Stimulated activated CD4-positive, alpha-beta T cell treated with anti-CD3 and anti-CD28 coated beads, Interleukin-12 subunit alpha, Interleukin-12 subunit beta, amount 100 ng/mL, for 48 hours (primary cell): ENCODE measurements around the gene TCF12.
"Not testable (repeated sequence)": the region's sequence is repeated elsewhere in the genome, so short reads cannot be mapped to it uniquely, and the experiment has no call there.

Experiments used
- DNase-seq, 3 donors: peaks; one replicate each; pipeline ENCODE4 v3.0.0-alpha.2; 2020; ENCODE audit warnings: low read depth in 2 of 3, low spot score in 1 of 3

TCF12 gene

GRCh38 chr15:57133127-57133968 is 214.9 kb downstream of the TCF12 start:
- DNase-seq: no peak

- no peak for DNase-seq
These were observed 215.7 kb downstream of the TCF12 start for GRCh38 chr15:57134071-57134605.

DNA sequence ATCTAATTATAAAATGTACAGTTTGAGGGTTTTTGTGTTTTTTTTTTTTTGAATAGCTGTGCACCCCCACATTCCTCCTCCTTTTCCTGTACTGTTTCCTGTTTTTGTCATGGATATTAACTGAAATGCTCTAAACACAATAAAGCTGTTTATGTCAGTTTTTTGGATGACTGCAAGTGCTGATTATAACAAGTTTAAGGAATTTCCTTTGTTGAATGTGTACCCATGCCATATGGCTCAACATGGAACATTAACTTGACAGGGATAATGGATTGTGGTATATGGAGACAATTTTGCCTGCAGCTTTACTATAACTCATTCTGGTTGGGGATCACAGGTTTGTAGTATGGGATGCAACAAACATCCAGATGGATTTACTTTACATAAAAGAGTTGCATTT is 216.4 kb downstream of the TCF12 start:
- no peak for DNase-seq

DNA sequence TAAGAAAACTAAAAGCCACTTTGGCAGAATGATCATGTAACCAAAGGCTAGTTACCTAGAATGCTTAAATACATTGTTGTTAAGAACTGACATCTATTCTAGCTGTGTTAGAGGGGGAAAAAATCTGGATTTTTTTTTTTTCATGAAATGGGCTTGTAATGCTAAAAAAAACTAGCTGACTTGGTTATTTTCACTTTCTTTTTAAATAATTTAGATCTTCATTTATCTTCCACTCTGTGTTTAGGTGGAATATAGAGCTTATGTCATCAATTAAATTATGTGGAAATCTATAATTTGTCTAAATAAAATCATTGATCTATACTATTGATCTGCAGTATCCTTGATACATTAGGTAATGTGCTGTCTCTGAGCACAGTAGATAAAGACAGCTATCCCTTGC is 217.4 kb downstream of the TCF12 start:
- no peak for DNase-seq

DNA sequence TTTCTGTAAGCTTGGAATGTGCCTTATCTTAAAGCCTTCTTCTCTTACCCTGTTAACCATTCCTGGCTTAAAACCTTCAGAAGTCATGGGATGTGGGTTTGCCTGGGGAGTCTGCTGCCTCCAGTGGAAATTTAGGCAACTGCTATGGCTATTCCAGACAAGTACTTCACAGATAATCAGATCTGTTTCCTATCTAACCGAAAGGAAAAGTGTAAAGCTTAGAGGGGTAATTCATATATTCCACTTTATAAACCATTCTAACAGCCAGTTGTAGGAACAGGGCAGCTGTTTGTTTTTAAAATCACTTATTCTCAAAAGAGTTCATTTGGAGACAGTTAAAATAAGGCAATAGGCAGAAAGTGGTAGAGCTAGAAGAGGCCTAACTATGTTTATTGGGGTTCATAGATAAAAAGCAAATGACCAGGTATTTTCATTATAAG is 219.9 kb downstream of the TCF12 start:
- DNase-seq: no peak

DNA sequence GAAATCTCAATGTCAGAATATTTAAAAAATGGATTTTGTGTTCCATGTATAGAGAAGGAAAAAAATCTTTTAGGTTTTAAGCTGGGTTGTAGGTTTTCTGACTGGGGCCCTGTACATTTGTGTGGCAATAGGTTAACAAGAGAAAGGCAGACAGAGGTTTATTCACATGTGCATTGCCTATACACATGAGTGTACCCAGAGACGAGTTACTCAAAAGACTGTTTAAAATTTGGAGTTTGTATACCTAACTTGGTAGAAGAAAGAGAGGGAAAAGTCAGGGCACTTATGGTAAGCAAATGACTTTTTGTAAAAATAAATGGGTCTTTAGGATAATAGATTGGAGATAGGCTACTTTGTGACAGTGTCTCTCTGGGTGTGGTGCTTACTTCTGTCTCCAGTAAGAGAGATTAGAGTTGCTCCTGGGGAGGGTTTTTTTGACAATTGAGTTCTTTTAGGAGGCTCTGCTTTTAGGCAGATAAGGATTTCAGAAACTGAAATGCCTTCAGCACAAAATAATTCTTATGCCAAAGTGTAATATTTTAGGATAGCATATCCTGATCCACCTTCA is 225.2 kb downstream of the TCF12 start:
- DNase-seq: no peak

DNA sequence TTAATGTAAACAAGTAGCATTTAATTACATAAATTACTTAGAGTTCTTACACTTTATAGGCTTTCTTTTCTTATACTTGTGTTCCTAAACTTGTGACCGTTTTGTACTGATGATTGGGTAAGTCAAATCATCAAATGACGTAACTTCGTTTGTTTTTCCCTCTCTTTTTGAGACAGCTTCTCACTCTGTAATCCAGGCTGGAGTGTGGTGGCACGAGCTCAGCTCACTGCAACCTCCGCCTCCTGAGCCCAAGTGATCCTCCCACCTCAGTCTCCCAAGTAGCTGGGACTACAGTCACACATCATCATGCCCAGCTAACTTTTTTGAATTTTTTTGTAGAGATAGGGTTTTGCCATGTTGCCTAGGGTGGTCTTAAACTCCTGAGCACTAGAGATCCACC is 226.0 kb downstream of the TCF12 start:
- no peak for DNase-seq

GRCh38 chr15:57146506-57147201 is 228.2 kb downstream of the TCF12 start:
- peak in 1 of 3 donors; percentile 27 for DNase-seq

GRCh38 chr15:57147621-57148020 is 229.2 kb downstream of the TCF12 start:
- no peak for DNase-seq

- DNase-seq: no peak
These were observed 229.8 kb downstream of the TCF12 start for GRCh38 chr15:57148262-57148661.

DNA sequence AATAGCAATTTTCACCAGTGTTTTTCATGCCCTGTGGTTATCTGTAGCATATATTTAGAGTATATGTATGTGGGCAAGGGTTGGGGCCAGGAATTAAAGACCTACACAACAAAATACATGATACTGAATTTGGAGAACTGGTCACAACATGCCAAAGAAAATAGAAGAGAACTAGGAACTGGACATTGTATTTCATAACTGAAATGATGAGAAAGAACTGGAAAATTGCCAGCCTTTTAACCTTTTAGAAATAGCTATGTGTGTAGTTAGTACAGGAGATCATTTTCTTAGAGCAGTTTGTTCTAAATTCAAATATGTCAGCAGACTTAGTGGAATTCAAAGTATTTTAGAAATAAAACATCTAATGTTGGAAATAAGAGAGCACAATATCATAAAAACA is 230.8 kb downstream of the TCF12 start:
- no peak for DNase-seq

GRCh38 chr15:57150066-57150865 is 231.8 kb downstream of the TCF12 start:
- no peak for DNase-seq

DNA sequence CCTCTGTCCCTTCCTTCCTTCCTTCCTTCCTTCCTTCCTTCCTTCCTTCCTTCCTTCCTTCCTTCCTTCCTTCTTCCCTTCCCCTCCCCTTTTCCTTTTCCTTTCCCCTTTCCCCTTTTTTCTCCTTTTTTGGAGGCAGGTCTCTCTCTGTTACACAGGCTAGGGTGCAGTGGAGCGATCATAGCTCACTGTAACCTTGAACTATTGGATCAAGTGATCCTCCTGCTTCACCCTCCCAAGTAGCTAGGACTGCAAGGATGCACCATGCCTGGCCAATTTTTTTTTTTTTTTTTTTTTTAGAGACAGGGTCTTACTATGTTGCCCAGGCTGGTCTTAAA is 232.4 kb downstream of the TCF12 start:
- not testable (repeated sequence) for DNase-seq

- no peak for DNase-seq
These were observed 233.7 kb downstream of the TCF12 start for GRCh38 chr15:57152133-57152532.

GRCh38 chr15:57152666-57153539 is 234.5 kb downstream of the TCF12 start:
- no peak for DNase-seq

DNA sequence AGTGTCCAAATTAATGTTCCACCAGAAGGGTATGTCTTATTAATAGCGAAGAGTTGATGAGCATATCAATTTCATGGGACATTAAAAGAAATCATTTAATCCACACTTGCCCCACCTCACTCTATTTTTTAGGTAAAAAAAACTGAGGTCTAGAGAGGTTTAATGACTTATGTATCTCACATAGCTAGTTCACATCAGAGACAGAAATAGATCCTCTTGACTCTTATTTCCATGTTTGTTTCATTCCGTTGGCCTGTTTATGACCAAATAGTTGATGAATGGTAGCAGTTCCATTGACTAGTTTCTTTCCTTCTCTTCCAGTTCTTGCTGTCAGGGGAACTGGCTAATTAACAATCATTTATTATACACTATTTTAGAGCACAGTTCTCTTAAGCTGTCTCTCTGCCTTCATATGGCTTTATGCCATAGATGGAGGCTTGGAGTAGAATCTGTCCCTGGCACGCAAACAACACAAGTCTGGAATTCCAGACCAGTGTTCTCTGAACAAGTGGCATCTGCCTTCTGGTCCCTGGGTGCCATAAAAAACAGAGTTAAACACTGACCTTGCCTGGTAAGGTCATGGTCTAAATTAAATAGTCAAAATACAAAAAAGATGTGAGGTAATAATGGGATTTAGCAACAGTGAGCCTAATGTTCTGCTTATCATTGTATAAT is 237.9 kb downstream of the TCF12 start:
- no peak for DNase-seq

DNA sequence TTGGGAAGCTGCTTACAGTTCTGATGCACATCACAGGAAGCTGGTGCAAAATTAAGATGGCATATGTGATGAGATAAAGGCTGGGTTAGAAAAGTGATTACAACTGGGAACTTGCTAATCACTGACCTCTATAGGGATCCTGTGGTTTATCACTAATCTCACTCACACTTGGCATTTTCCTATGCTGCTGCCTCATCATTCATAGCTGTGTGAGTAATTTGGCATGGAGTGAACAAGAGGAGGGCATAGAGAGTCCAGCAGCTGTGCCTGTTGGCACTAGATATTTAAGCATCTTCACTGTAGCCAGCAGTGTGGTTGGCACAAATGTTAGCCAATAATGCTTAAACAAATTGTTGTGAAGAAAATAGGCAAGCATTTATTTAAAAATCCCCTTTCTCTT is 240.1 kb downstream of the TCF12 start:
- no peak for DNase-seq

GRCh38 chr15:57158997-57159668 is 240.7 kb downstream of the TCF12 start:
- no peak for DNase-seq

GRCh38 chr15:57159767-57160166 is 241.3 kb downstream of the TCF12 start:
- no peak for DNase-seq
